ENCODE measurements around the gene EIF3L.

DNA sequence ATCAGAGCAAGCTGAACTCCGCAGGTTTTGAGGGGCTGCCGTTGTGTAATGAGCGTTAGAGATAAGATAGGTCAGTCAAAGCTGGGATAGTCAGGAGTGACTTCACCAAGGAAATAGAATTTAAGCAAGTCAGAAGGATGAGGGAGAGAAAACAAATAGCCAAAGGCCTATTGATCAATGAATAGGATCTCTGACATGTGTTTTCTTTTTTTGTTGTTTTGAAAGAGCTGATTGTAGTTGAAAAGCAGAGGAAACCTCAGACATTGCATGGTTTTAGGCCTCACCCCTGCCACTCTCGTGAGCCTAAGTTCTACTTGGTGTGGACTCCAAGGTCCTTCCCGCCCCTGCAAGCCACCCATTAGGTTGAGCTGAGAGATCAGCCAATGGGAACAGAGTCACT is 3.2 kb downstream of the EIF3L start:
- TF ChIP-seq, protein P1, sequence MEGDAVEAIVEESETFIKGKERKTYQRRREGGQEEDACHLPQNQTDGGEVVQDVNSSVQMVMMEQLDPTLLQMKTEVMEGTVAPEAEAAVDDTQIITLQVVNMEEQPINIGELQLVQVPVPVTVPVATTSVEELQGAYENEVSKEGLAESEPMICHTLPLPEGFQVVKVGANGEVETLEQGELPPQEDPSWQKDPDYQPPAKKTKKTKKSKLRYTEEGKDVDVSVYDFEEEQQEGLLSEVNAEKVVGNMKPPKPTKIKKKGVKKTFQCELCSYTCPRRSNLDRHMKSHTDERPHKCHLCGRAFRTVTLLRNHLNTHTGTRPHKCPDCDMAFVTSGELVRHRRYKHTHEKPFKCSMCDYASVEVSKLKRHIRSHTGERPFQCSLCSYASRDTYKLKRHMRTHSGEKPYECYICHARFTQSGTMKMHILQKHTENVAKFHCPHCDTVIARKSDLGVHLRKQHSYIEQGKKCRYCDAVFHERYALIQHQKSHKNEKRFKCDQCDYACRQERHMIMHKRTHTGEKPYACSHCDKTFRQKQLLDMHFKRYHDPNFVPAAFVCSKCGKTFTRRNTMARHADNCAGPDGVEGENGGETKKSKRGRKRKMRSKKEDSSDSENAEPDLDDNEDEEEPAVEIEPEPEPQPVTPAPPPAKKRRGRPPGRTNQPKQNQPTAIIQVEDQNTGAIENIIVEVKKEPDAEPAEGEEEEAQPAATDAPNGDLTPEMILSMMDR (IDR thresholded peaks at IDR 0.05), result no peak
- no peak for TF ChIP-seq POLR2AphosphoS5 (IDR thresholded peaks at IDR 0.05; ENCODE audit: insufficient read depth in 1 of 2, low read depth in 1 of 2)
- no peak for TF ChIP-seq POLR2A (IDR thresholded peaks at IDR 0.05)
